Activated naive CD4-positive, alpha-beta T cell treated with anti-CD3 and anti-CD28 coated beads, Interleukin-2, amount 50 U/mL, for 72 hours (primary cell): ENCODE measurements around the gene TRAF2. TPM values are rescaled to one million over a fixed set of nuclear protein-coding genes. Genes with fewer than 3 reads are reported as not detected.

ENCODE experiments used
- ATAC-seq, 2 donors: fragments of 150-1000 bp; cut with Tn5 transposase; 2 replicates each; pipeline ENCODE4 v1.10.0; 2021; ENCODE audit warnings: mild to moderate bottlenecking in 2 of 2, moderate library complexity in 2 of 2
- DNase-seq, 2 donors: peaks; one replicate each; pipeline ENCODE4 v3.0.0; 2021 to 2022; ENCODE audit warnings: low spot score in 2 of 2
- H3K27ac Mint-ChIP-seq, 2 donors: one replicate each; pipeline ENCODE4 v1.8.0; 2022; ENCODE audit warnings: mild to moderate bottlenecking in 2 of 2, mixed read lengths in 2 of 2
- H3K36me3 Mint-ChIP-seq, 2 donors: one replicate each; pipeline ENCODE4 v1.8.0; 2022; ENCODE audit warnings: mixed read lengths in 2 of 2
- H3K9me3 Mint-ChIP-seq, 2 donors: one replicate each; pipeline ENCODE4 v1.8.0; 2022; ENCODE audit warnings: mixed read lengths in 2 of 2
- total RNA-seq, 2 donors: library from RNA; stranded (reverse); gene quantifications; one replicate each; pipeline ENCODE4 v1.2.3, GENCODE V29; 2022

The TRAF2 gene
- total RNA-seq, 2 donors from 2014 or later = 53.7 to 56.5 TPM

- H3K27ac Mint-ChIP-seq = no peak overlapping the region
- no peaks in the 10 kb centered on the region for H3K9me3 Mint-ChIP-seq
- ATAC-seq (no peak), DNase-seq (no peak)
- peaks cover 15 to 19% of the 10 kb centered on the region in 2 donors for H3K36me3 Mint-ChIP-seq
Observed at GRCh38 chr9:136913701-136914438, 27.6 kb downstream of the TRAF2 start.

DNA sequence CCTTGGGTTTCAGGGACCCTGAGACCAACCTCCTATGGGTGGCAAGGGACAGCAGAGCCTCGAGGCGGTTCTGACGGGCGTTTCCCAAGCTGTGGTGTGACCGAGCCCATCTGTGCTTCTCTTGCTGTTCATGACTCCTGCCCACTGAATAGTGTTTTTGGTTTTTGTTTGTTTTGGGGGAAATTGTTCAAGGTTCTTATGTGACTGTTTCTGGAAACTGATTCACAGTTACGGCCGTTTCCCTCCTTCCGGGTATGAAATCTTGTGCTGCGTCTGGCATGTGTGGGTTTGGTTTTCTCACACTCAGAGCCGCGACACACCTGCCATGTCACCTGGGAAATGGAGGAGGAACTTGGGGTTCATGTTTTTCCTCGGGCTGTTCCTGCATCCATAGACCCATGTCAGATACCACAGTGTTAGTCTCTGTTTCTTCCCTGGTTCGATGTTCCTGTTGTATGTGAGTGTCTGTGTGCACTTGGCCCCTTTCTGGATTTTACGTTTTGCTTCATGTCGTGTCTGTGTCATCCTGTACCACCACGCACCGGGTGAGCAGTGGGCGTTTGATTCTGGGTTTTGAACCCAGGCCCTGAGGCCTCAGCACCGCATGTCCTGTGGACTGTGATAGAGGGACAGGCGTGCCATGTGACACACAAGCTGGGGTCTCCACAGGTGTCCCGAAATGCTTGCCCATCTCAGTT, 29.5 kb downstream of the TRAF2 start:
- Mint-ChIP-seq H3K9me3 (no peaks in the 10 kb centered on the region), H3K36me3 (peaks cover 19 to 21% of the 10 kb centered on the region in 2 donors), H3K27ac (peak overlapping the region; percentile 45 to 73)
- DNase-seq (no peak), ATAC-seq (no peak)

GRCh38 chr9:136916330-136917184, 30.2 kb downstream of the TRAF2 start:
- no peak for DNase-seq
- H3K9me3 Mint-ChIP-seq = no peaks in the 10 kb centered on the region
- ATAC-seq = peak; percentile 46 to 63

GRCh38 chr9:136917902-136918301, 31.6 kb downstream of the TRAF2 start:
- H3K9me3 Mint-ChIP-seq = no peaks in the 10 kb centered on the region
- H3K27ac Mint-ChIP-seq = no peak overlapping the region
- no peak for DNase-seq
- H3K36me3 Mint-ChIP-seq = peaks cover 19 to 21% of the 10 kb centered on the region in 2 donors
- ATAC-seq = no peak

More at GRCh38 chr9:136916330-136917184, 30.2 kb downstream of the TRAF2 start:
- Mint-ChIP-seq H3K36me3 (peaks cover 19 to 21% of the 10 kb centered on the region in 2 donors), H3K27ac (peak overlapping the region; percentile 32 to 58)

DNA sequence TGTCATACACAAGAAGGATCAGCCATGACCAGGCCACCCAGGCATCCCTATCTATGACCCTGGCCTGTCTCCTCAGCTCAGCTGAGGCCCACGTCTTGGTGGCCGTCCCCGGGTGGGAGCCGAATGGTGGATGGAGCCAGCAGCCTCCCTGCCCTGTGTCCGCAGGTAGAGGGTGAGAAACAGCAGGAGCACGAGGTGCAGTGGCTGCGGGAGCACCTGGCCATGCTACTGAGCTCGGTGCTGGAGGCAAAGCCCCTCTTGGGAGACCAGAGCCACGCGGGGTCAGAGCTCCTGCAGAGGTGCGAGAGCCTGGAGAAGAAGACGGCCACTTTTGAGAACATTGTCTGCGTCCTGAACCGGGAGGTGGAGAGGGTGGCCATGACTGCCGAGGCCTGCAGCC, 33.8 kb downstream of the TRAF2 start:
- Mint-ChIP-seq H3K36me3 (peaks cover 17 to 19% of the 10 kb centered on the region in 2 donors), H3K27ac (peak overlapping the region; percentile 36 to 92), H3K9me3 (no peaks in the 10 kb centered on the region)
- DNase-seq (no peak), ATAC-seq (no peak)

- DNase-seq = no peak
- Mint-ChIP-seq H3K9me3 (no peaks in the 10 kb centered on the region), H3K36me3 (peaks cover 12 to 17% of the 10 kb centered on the region in 2 donors), H3K27ac (peak overlapping the region; percentile 36 to 57)
- no peak for ATAC-seq
Observed at GRCh38 chr9:136920734-136921231, 34.5 kb downstream of the TRAF2 start.

DNA sequence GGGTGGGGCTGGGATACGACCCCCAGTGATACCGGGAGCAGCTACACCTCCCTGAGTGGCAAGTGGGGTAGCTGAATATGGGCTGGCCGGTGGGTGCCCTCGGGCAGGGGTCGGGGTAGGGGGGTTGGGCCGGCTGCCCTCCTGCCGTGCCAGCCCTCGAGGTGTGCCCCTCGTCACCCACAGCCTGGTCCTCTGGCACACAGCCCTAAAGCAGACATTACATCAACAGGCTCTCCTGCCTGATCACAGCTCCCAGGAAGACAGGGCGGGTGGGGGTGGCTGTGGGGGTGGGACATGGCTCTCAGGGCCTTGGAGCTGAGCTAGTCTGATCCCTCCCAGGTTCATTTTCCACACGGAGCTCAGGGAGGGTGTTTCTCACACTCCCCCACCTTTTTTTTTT, 35.0 kb downstream of the TRAF2 start:
- ATAC-seq (no peak), DNase-seq (no peak)
- no peaks in the 10 kb centered on the region for H3K9me3 Mint-ChIP-seq
- peaks cover 8 to 13% of the 10 kb centered on the region in 2 donors for H3K36me3 Mint-ChIP-seq
- no peak overlapping the region for H3K27ac Mint-ChIP-seq

- ATAC-seq = no peak
- DNase-seq = no peak
- Mint-ChIP-seq H3K36me3 (peaks cover 7 to 13% of the 10 kb centered on the region in 2 donors), H3K27ac (peak overlapping the region in 1 of 2 donors; percentile 81), H3K9me3 (no peaks in the 10 kb centered on the region)
Observed at GRCh38 chr9:136921718-136922117, 35.4 kb downstream of the TRAF2 start.

DNA sequence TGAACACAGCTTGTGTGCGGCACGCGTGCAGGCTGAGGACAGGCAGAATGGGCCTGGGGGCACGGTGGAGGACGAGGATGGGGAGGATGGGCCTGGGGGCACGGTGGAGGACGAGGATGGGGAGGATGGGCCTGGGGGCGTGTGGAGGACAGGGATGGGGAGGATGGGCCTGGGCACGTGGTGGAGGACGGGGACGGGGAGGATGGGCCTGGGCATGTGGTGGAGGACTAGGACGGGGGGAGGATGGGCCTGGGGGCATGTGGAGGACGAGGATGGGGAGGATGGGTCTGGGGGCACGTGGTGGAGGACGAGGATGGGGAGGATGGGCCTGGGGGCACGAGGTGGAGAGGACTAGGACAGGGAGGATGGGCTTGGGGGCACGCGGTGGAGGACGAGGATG, 36.2 kb downstream of the TRAF2 start:
- Mint-ChIP-seq H3K36me3 (peaks cover 0 to 11% of the 10 kb centered on the region in 2 donors), H3K9me3 (no peaks in the 10 kb centered on the region), H3K27ac (peak overlapping the region; percentile 27 to 81)
- DNase-seq (no peak), ATAC-seq (no peak)

GRCh38 chr9:136923881-136924280, 37.6 kb downstream of the TRAF2 start:
- H3K9me3 Mint-ChIP-seq = no peaks in the 10 kb centered on the region
- H3K27ac Mint-ChIP-seq = no peak overlapping the region
- no peak for ATAC-seq
- DNase-seq = no peak
- peaks cover 0 to 16% of the 10 kb centered on the region in 2 donors for H3K36me3 Mint-ChIP-seq

- Mint-ChIP-seq H3K9me3 (no peaks in the 10 kb centered on the region), H3K36me3 (peaks cover 0 to 9% of the 10 kb centered on the region in 2 donors), H3K27ac (no peak overlapping the region)
- ATAC-seq (no peak), DNase-seq (no peak)
Observed at GRCh38 chr9:136925414-136926153, 39.3 kb downstream of the TRAF2 start.

GRCh38 chr9:136926154-136926704, 39.9 kb downstream of the TRAF2 start:
- peaks cover under 1 to 9% of the 10 kb centered on the region in 2 donors for H3K36me3 Mint-ChIP-seq
- ATAC-seq = peak in 1 of 2 donors; percentile 21
- peak overlapping the region in 1 of 2 donors; percentile 80 for H3K27ac Mint-ChIP-seq
- H3K9me3 Mint-ChIP-seq = no peaks in the 10 kb centered on the region
- no peak for DNase-seq

- no peak for ATAC-seq
- Mint-ChIP-seq H3K36me3 (peaks cover 6 to 9% of the 10 kb centered on the region in 2 donors), H3K9me3 (no peaks in the 10 kb centered on the region), H3K27ac (peak overlapping the region in 1 of 2 donors; percentile 80)
- DNase-seq = no peak
Observed at GRCh38 chr9:136926749-136927148, 40.4 kb downstream of the TRAF2 start.

DNA sequence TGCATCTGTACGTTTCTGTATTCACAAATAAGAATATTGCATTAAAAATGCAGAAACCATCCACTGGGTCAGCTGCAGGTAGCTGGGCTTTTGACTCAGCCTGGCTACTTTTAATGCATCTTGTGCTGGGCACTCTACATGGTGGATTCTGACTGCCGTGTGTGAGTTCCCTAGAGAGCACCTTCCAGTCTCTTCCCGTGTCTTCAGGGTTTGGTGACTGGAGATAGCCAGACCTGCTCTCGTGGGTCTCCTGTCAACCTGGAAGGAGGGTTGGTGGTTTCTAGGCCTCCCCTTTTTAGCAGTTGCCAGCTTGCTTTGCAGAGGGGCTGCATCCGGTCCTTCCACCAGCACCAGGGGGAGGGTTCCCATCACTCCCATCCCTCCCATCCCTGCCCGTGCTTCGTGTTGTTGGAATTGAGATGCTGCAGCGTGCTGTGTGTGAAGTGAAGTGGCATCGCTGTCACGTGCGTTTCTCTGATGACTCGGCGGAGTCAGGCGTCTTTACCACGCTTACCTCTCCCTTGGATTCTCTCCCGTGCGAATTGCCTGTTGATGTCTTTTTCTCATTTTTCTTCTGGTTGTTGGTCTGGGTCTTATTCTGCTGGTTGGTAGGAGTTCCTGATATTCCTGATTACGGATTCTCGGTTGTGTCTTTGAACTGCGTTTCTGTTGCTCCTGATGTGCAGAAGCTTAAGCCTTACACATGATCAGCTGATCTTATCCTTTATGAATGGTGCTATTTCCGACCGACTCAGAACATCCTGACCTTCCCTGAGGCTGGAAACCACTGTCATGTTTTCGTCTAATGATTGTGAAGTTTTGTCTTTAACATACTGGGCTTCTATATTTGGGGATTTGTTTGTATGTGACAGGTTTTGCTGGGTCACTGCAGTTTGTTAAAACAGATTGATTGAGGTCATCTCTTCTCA, 41.3 kb downstream of the TRAF2 start:
- no peaks in the 10 kb centered on the region for H3K9me3 Mint-ChIP-seq
- no peak for DNase-seq
- H3K36me3 Mint-ChIP-seq = peaks cover 9 to 13% of the 10 kb centered on the region in 2 donors
- peak overlapping the region; percentile 63 to 80 for H3K27ac Mint-ChIP-seq
- ATAC-seq = no peak

DNA sequence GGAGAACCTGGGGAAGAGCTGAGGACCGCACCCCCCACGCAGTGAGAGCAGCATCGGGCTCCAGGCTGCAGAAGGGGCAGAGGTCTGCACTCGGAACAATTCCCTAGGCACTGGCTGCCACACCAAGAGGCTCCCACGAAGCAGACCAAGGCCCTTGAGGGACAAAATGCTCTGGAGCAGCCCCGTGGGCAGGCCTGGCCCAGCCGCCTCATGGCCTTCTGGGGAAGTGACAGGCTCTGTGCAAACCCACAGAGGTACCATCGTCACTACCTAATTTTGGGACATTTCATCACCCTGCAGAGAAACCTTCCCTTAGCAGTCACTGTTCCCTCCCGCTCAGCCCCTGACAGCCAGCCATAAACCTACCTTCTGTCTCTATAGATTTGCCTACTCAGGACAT, 42.3 kb downstream of the TRAF2 start:
- Mint-ChIP-seq H3K27ac (peak overlapping the region in 1 of 2 donors; percentile 75), H3K36me3 (peaks cover 9 to 20% of the 10 kb centered on the region in 2 donors), H3K9me3 (peaks cover 0 to 6% of the 10 kb centered on the region in 2 donors)
- peak; percentile 14 to 36 for ATAC-seq
- no peak for DNase-seq
